GM23338 (cell line): ENCODE data around the gene LSM14A. TPM values are rescaled to one million over a fixed set of nuclear protein-coding genes. Genes with fewer than 3 reads are reported as not detected.

Source experiments
- ATAC-seq: fragments of 200-7000 bp; cut with Tn5 transposase; 3 replicates; pipeline ENCODE4 v1.9.1; 2020
- DNase-seq: peaks from one replicate; pipeline ENCODE4 v3.0.0-alpha.2; 2015; ENCODE audit warnings: low spot score
- H2AFZ ChIP-seq: fragments of 200-600 bp; sonication (generic); 2 replicates; pipeline ENCODE4 v1.8.0; 2016; ENCODE audit warnings: antibody characterized with exemption, mild to moderate bottlenecking, moderate library complexity
- H3F3A ChIP-seq: fragments of 200-600 bp; sonication (generic); replicated peaks from 2 replicates; pipeline ENCODE4 v1.8.0; 2017; ENCODE audit warnings: antibody characterized with exemption, mixed run types, low read depth
- H3K27ac ChIP-seq: fragments of 200-600 bp; sonication (generic); 2 replicates; pipeline ENCODE4 v1.6.1; 2016; ENCODE audit warnings: low read depth
- H3K27me3 ChIP-seq: fragments of 200-600 bp; sonication (generic); 2 replicates; pipeline ENCODE4 v1.8.0; 2016; ENCODE audit warnings: mild to moderate bottlenecking, mixed run types, moderate library complexity; ENCODE audit not compliant: insufficient read depth
- H3K36me3 ChIP-seq: fragments of 200-600 bp; sonication (generic); 2 replicates; pipeline ENCODE4 v1.8.0; 2016; ENCODE audit warnings: mild to moderate bottlenecking; ENCODE audit not compliant: insufficient read depth
- H3K4me1 ChIP-seq: fragments of 200-600 bp; sonication (generic); 2 replicates; pipeline ENCODE4 v1.8.0; 2016; ENCODE audit warnings: mild to moderate bottlenecking, moderate library complexity; ENCODE audit not compliant: insufficient read depth
- H3K4me2 ChIP-seq: fragments of 200-600 bp; sonication (generic); 2 replicates; pipeline ENCODE4 v1.7.1; 2017; ENCODE audit warnings: mixed run types
- H3K4me3 ChIP-seq: fragments of 200-600 bp; sonication (generic); 2 replicates; pipeline ENCODE4 v1.6.1; 2016; ENCODE audit warnings: mixed run types
- H3K79me2 ChIP-seq: fragments of 200-600 bp; sonication (generic); replicated peaks from 2 replicates; pipeline ENCODE4 v1.8.0; 2017; ENCODE audit warnings: mild to moderate bottlenecking; ENCODE audit not compliant: insufficient read depth
- H3K9me2 ChIP-seq: fragments of 200-600 bp; sonication (generic); 2 replicates; pipeline ENCODE4 v1.8.0; 2017; ENCODE audit not compliant: insufficient read depth
- H4K20me1 ChIP-seq: fragments of 200-600 bp; sonication (generic); replicated peaks from 2 replicates; pipeline ENCODE4 v1.8.0; 2017; ENCODE audit warnings: mild to moderate bottlenecking; ENCODE audit not compliant: insufficient read depth
- H3K27ac Mint-ChIP-seq: 2 replicates; pipeline ENCODE4 v1.8.0; 2020; ENCODE audit warnings: inconsistent platforms, mild to moderate bottlenecking, moderate library complexity, mixed read lengths
- H3K27me3 Mint-ChIP-seq: 3 replicates; pipeline ENCODE4 v1.8.0; 2022; ENCODE audit warnings: low read depth, mild to moderate bottlenecking, moderate library complexity, mixed read lengths, inconsistent platforms; ENCODE audit not compliant: insufficient read depth, poor library complexity
- H3K36me3 Mint-ChIP-seq: 3 replicates; pipeline ENCODE4 v1.8.0; 2021; ENCODE audit warnings: low read depth, mild to moderate bottlenecking, inconsistent platforms, moderate library complexity, mixed read lengths
- H3K4me1 Mint-ChIP-seq: 3 replicates; pipeline ENCODE4 v1.8.0; 2020; ENCODE audit warnings: mild to moderate bottlenecking, inconsistent platforms, mixed read lengths
- H3K4me3 Mint-ChIP-seq: 3 replicates; pipeline ENCODE4 v1.8.0; 2021; ENCODE audit warnings: moderate library complexity, mild to moderate bottlenecking, inconsistent platforms, mixed read lengths
- H3K9me3 Mint-ChIP-seq: 3 replicates; pipeline ENCODE4 v1.8.0; 2020; ENCODE audit warnings: moderate library complexity, mild to moderate bottlenecking, inconsistent platforms, mixed read lengths
- ETS1 ChIP-seq: IDR thresholded peaks from 2 replicates; pipeline ENCODE4 v1.6.1; 2016; ENCODE audit warnings: antibody characterized with exemption
- EZH2 ChIP-seq: fragments of 200-600 bp; sonication (generic); IDR thresholded peaks from one replicate; pipeline ENCODE4 v1.8.0; 2017; ENCODE audit warnings: antibody characterized with exemption, mild to moderate bottlenecking, low read depth; ENCODE audit not compliant: unreplicated experiment
- EZH2phosphoT487 ChIP-seq: fragments of 200-600 bp; sonication (generic); IDR thresholded peaks from one replicate; pipeline ENCODE4 v1.8.1; 2018; ENCODE audit warnings: antibody characterized with exemption; ENCODE audit not compliant: unreplicated experiment
- NANOG ChIP-seq: IDR thresholded peaks from 2 replicates; pipeline ENCODE4 v1.6.1; 2016; ENCODE audit warnings: antibody characterized with exemption, borderline replicate concordance
- polyA plus RNA-seq: library from polyadenylated mRNA; unstranded; fragments of >200 nt; fragmentation: Nextera tagmentation; extraction: Ambion mirVana; gene quantifications from 2 replicates; pipeline ENCODE4 v1.2.1, GENCODE V29; 2016
- total RNA-seq: library from RNA; depleted of rRNA; stranded (reverse); fragments of >200 nt; shearing (Covaris generic); gene quantifications from 2 replicates; pipeline ENCODE4 v1.2.3, GENCODE V29; 2014
- TF ChIP-seq, protein P1 (sequence below), 2 experiments: fragments of 200-600 bp in 1 of 2; sonication (generic) in 1 of 2; conservative IDR thresholded peaks; 2 replicates each; pipeline versions ENCODE4 v1.5.1 to v1.6.1; 2016 to 2017; ENCODE audit warnings: antibody characterized with exemption in 2 of 2, low read depth in 2 of 2, mild to moderate bottlenecking in 2 of 2, moderate library complexity in 1 of 2
- TF ChIP-seq, protein P2 (sequence below): fragments of 250-450 bp; sonication (Bioruptor Pico); IDR thresholded peaks from 2 replicates; pipeline ENCODE4 v1.5.0; 2020; ENCODE audit warnings: mild to moderate bottlenecking, moderate library complexity

LSM14A gene
- total and polyA plus RNA-seq, 2 experiments from 2014 or later = 109 to 166 TPM

GRCh38 chr19:34256835-34257558 is 84.7 kb downstream of the LSM14A start:
- Histone ChIP-seq H2AFZ (no peak overlapping the region), H3K27me3 (no peaks in the 10 kb centered on the region), H3F3A (peaks cover 6% of the 10 kb centered on the region; the same call in 1 of the 2 replicates), H3K9me2 (no peaks in the 10 kb centered on the region), H3K4me1 (peaks cover 14% of the 10 kb centered on the region), H3K27ac (no peak overlapping the region), H3K36me3 (no peaks in the 10 kb centered on the region), H3K4me3 (no peak overlapping the region), H3K79me2 (peaks cover 57% of the 10 kb centered on the region), H3K4me2 (no peak overlapping the region), H4K20me1 (peaks cover 28% of the 10 kb centered on the region; the same call in 1 of the 2 replicates)
- ATAC-seq (no peak), DNase-seq (no peak)
- Mint-ChIP-seq H3K9me3 (peaks cover 3% of the 10 kb centered on the region; the same call in 2 of the 3 replicates), H3K27ac (no peak overlapping the region), H3K4me3 (no peak overlapping the region), H3K4me1 (peaks cover 22% of the 10 kb centered on the region), H3K36me3 (no peaks in the 10 kb centered on the region; the same call in 2 of the 3 replicates), H3K27me3 (peaks cover 15% of the 10 kb centered on the region)
- TF ChIP-seq EZH2 = no peak
- TF ChIP-seq, protein P1, sequence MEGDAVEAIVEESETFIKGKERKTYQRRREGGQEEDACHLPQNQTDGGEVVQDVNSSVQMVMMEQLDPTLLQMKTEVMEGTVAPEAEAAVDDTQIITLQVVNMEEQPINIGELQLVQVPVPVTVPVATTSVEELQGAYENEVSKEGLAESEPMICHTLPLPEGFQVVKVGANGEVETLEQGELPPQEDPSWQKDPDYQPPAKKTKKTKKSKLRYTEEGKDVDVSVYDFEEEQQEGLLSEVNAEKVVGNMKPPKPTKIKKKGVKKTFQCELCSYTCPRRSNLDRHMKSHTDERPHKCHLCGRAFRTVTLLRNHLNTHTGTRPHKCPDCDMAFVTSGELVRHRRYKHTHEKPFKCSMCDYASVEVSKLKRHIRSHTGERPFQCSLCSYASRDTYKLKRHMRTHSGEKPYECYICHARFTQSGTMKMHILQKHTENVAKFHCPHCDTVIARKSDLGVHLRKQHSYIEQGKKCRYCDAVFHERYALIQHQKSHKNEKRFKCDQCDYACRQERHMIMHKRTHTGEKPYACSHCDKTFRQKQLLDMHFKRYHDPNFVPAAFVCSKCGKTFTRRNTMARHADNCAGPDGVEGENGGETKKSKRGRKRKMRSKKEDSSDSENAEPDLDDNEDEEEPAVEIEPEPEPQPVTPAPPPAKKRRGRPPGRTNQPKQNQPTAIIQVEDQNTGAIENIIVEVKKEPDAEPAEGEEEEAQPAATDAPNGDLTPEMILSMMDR (conservative IDR thresholded peaks at IDR 0.05; ENCODE audit: low read depth in 2 of 2) = no peak
- no peak for TF ChIP-seq EZH2phosphoT487
- TF ChIP-seq, protein P2, sequence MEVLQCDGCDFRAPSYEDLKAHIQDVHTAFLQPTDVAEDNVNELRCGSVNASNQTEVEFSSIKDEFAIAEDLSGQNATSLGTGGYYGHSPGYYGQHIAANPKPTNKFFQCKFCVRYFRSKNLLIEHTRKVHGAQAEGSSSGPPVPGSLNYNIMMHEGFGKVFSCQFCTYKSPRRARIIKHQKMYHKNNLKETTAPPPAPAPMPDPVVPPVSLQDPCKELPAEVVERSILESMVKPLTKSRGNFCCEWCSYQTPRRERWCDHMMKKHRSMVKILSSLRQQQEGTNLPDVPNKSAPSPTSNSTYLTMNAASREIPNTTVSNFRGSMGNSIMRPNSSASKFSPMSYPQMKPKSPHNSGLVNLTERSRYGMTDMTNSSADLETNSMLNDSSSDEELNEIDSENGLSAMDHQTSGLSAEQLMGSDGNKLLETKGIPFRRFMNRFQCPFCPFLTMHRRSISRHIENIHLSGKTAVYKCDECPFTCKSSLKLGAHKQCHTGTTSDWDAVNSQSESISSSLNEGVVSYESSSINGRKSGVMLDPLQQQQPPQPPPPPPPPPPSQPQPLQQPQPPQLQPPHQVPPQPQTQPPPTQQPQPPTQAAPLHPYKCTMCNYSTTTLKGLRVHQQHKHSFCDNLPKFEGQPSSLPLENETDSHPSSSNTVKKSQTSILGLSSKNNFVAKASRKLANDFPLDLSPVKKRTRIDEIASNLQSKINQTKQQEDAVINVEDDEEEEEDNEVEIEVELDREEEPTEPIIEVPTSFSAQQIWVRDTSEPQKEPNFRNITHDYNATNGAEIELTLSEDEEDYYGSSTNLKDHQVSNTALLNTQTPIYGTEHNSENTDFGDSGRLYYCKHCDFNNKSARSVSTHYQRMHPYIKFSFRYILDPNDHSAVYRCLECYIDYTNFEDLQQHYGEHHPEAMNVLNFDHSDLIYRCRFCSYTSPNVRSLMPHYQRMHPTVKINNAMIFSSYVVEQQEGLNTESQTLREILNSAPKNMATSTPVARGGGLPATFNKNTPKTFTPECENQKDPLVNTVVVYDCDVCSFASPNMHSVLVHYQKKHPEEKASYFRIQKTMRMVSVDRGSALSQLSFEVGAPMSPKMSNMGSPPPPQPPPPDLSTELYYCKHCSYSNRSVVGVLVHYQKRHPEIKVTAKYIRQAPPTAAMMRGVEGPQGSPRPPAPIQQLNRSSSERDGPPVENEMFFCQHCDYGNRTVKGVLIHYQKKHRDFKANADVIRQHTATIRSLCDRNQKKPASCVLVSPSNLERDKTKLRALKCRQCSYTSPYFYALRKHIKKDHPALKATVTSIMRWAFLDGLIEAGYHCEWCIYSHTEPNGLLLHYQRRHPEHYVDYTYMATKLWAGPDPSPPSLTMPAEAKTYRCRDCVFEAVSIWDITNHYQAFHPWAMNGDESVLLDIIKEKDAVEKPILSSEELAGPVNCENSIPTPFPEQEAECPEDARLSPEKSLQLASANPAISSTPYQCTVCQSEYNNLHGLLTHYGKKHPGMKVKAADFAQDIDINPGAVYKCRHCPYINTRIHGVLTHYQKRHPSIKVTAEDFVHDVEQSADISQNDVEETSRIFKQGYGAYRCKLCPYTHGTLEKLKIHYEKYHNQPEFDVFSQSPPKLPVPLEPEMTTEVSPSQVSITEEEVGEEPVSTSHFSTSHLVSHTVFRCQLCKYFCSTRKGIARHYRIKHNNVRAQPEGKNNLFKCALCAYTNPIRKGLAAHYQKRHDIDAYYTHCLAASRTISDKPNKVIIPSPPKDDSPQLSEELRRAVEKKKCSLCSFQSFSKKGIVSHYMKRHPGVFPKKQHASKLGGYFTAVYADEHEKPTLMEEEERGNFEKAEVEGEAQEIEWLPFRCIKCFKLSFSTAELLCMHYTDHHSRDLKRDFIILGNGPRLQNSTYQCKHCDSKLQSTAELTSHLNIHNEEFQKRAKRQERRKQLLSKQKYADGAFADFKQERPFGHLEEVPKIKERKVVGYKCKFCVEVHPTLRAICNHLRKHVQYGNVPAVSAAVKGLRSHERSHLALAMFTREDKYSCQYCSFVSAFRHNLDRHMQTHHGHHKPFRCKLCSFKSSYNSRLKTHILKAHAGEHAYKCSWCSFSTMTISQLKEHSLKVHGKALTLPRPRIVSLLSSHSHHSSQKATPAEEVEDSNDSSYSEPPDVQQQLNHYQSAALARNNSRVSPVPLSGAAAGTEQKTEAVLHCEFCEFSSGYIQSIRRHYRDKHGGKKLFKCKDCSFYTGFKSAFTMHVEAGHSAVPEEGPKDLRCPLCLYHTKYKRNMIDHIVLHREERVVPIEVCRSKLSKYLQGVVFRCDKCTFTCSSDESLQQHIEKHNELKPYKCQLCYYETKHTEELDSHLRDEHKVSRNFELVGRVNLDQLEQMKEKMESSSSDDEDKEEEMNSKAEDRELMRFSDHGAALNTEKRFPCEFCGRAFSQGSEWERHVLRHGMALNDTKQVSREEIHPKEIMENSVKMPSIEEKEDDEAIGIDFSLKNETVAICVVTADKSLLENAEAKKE (CRISPR knock-in tag) = no peak
- no peak for TF ChIP-seq NANOG
- TF ChIP-seq ETS1 = no peak
